Measurements from ENCODE around the gene EPN1. TPM values are rescaled to one million over a fixed set of nuclear protein-coding genes. Genes with fewer than 3 reads are reported as not detected.

The EPN1 gene
- total and polyA plus RNA-seq, 2 of the 8 experiments (the other 6 are each of a cell fraction or from before 2014, with no cell fraction given) = 49.6 to 200 TPM

GRCh38 chr19:55686311-55687050 is 11.5 kb downstream of the EPN1 start (continued):
- no peak for TF ChIP-seq RXRA (IDR thresholded peaks at IDR 0.05; ENCODE audit: insufficient read depth, low read depth, low read length)
- no peak for TF ChIP-seq ATF2 (IDR thresholded peaks at IDR 0.05; ENCODE audit: low read length)
- TF ChIP-seq CHD1 (IDR thresholded peaks at IDR 0.05; ENCODE audit: low read depth, low read length) = no peak
- no peak for TF ChIP-seq SUZ12 (IDR thresholded peaks at IDR 0.05; ENCODE audit: low read length)
- TF ChIP-seq KDM1A (IDR thresholded peaks at IDR 0.05; ENCODE audit: borderline replicate concordance, low read length) = no peak
- TF ChIP-seq POLR2A (IDR thresholded peaks at IDR 0.05; ENCODE audit: control extremely low read depth in 1 of 2, low read depth in 2 of 2, low read length in 2 of 2) = no peak
- TF ChIP-seq TEAD4 (IDR thresholded peaks at IDR 0.05; ENCODE audit: low read depth, low read length) = no peak
- TF ChIP-seq CHD7 (IDR thresholded peaks at IDR 0.05; ENCODE audit: insufficient replicate concordance, low read length) = no peak

Data from H1 (cell line).